Liver (tissue), 9 donors: ENCODE data around the gene SASH1. TPM values are rescaled to one million over a fixed set of nuclear protein-coding genes. Genes with fewer than 3 reads are reported as not detected.
A peak's percentile ranks its signal among the peaks of the same experiment; 100 is the strongest.

Source experiments
- DNase-seq: peaks from one replicate; pipeline ENCODE4 v3.0.0-alpha.2; 2017; ENCODE audit warnings: low spot score
- H3K27ac ChIP-seq, 2 donors: one replicate each; pipeline ENCODE4 v1.7.0; 2013; ENCODE audit warnings: inconsistent platforms in 2 of 2, low read length in 2 of 2, control low read depth in 1 of 2, low read depth in 1 of 2, mild to moderate bottlenecking in 1 of 2
- H3K27me3 ChIP-seq, 4 donors: one replicate each; pipeline versions ENCODE4 v1.6.1 to v1.7.0; 2013; ENCODE audit warnings: low read length in 3 of 4, inconsistent platforms in 1 of 4, mild to moderate bottlenecking in 1 of 4, moderate library complexity in 1 of 4; ENCODE audit not compliant: control insufficient read depth in 4 of 4, insufficient read depth in 4 of 4
- H3K36me3 ChIP-seq, 4 donors: one replicate each; pipeline versions ENCODE4 v1.6.1 to v1.7.0; 2013; ENCODE audit warnings: low read length in 3 of 4, mild to moderate bottlenecking in 3 of 4, low read depth in 1 of 4, moderate library complexity in 1 of 4; ENCODE audit not compliant: control insufficient read depth in 4 of 4, insufficient read depth in 3 of 4
- H3K4me1 ChIP-seq, 4 donors: one replicate each; pipeline versions ENCODE4 v1.6.1 to v1.7.0; 2013; ENCODE audit warnings: low read length in 3 of 4, mild to moderate bottlenecking in 3 of 4, moderate library complexity in 1 of 4; ENCODE audit not compliant: control insufficient read depth in 4 of 4, insufficient read depth in 4 of 4
- H3K4me3 ChIP-seq, 3 donors: one replicate each; pipeline versions ENCODE4 v1.6.1 to v1.7.0; 2013; ENCODE audit warnings: low read length in 3 of 3, control low read depth in 1 of 3, low read depth in 1 of 3, mild to moderate bottlenecking in 1 of 3
- H3K9ac ChIP-seq, 2 donors: one replicate each; pipeline ENCODE4 v1.7.0; 2013; ENCODE audit warnings: low read length in 2 of 2, mild to moderate bottlenecking in 2 of 2, moderate library complexity in 2 of 2, control low read depth in 1 of 2, low read depth in 1 of 2
- H3K9me3 ChIP-seq, 4 donors: one replicate each; pipeline versions ENCODE4 v1.6.1 to v1.7.0; 2013; ENCODE audit warnings: low read length in 3 of 4; ENCODE audit not compliant: control insufficient read depth in 4 of 4
- FOXA1 ChIP-seq: IDR thresholded peaks from 2 replicates; pipeline ENCODE4 v1.6.1; 2016; ENCODE audit warnings: antibody characterized with exemption
- HNF4A ChIP-seq, 2 donors: conservative IDR thresholded peaks; 2 replicates each; pipeline ENCODE4 v1.6.1; 2016; ENCODE audit warnings: antibody characterized with exemption in 2 of 2, mild to moderate bottlenecking in 2 of 2
- HNF4G ChIP-seq: IDR thresholded peaks from 2 replicates; pipeline ENCODE4 v1.6.1; 2016; ENCODE audit warnings: antibody characterized with exemption
- JUND ChIP-seq, 2 donors: IDR thresholded peaks; 2 replicates each; pipeline ENCODE4 v1.6.1; 2016; ENCODE audit warnings: antibody characterized with exemption in 2 of 2
- MAX ChIP-seq: IDR thresholded peaks from 2 replicates; pipeline ENCODE4 v1.6.1; 2016; ENCODE audit warnings: antibody characterized with exemption
- NR2F2 ChIP-seq: IDR thresholded peaks from 2 replicates; pipeline ENCODE4 v1.6.1; 2016; ENCODE audit warnings: antibody characterized with exemption
- REST ChIP-seq: IDR thresholded peaks from 2 replicates; pipeline ENCODE4 v1.6.1; 2016; ENCODE audit warnings: antibody characterized with exemption, mild to moderate bottlenecking
- RXRA ChIP-seq, 2 donors: IDR thresholded peaks; 2 replicates each; pipeline ENCODE4 v1.6.1; 2017 to 2018; ENCODE audit warnings: antibody characterized with exemption in 2 of 2, mild to moderate bottlenecking in 1 of 2
- SP1 ChIP-seq: IDR thresholded peaks from 2 replicates; pipeline ENCODE4 v1.6.1; 2018; ENCODE audit warnings: antibody characterized with exemption, mild to moderate bottlenecking
- TAF1 ChIP-seq: conservative IDR thresholded peaks from 2 replicates; pipeline ENCODE4 v1.6.1; 2016; ENCODE audit warnings: antibody characterized with exemption, mild to moderate bottlenecking
- YY1 ChIP-seq: IDR thresholded peaks from 2 replicates; pipeline ENCODE4 v1.6.1; 2016; ENCODE audit warnings: antibody characterized with exemption, mild to moderate bottlenecking
- WGBS: extraction: QIAGEN DNeasy Blood & Tissue Kit; methylation state at CpG from one replicate; pipeline ENCODE4 v1.1.7; 2013; 5-methylcytosine and 5-hydroxymethylcytosine counted together
- polyA plus RNA-seq, 2 donors: library from polyadenylated mRNA; stranded (reverse) in 1 of 2; unstranded in 1 of 2; fragments of 200-250 nt in 1 of 2; fragments of >200 nt in 1 of 2; fragmentation: Nextera tagmentation in 1 of 2; extraction: Ambion mirVana in 1 of 2; gene quantifications; one replicate each; pipeline versions ENCODE4 v1.2.1 to v1.2.3, GENCODE V29; 2013 to 2015
- total RNA-seq, 2 donors: library from RNA; depleted of rRNA; stranded (reverse); fragments of >200 nt; gene quantifications; one replicate each; pipeline ENCODE4 v1.2.3, GENCODE V29; 2014
- donor health status: healthy.
- donor health status: healthy.
- donor health status: healthy.
- donor health status: healthy.
- donor health status: healthy.

SASH1 gene
- total and polyA plus RNA-seq, 4 donors: 3.5 to 16.4 (median 7.6) TPM

- H3K27ac ChIP-seq: peak overlapping the region in 1 of 2 donors; percentile 36
- H3K4me3 ChIP-seq: no peak overlapping the region
- no peaks in the 10 kb centered on the region for H3K9me3 ChIP-seq
- no peak for TF ChIP-seq FOXA1
- TF ChIP-seq RXRA (IDR thresholded peaks at IDR 0.05): no peak
- no peaks in the 10 kb centered on the region for H3K4me1 ChIP-seq
- 59% methylated on average over 9 of the region's 9 CpGs for WGBS
- H3K9ac ChIP-seq: no peak overlapping the region
- H3K27me3 ChIP-seq: no peaks in the 10 kb centered on the region
- H3K36me3 ChIP-seq: peaks cover 0 to 2% (median 0%) of the 10 kb centered on the region in 4 donors
- no peak for DNase-seq
Observed at GRCh38 chr6:148440877-148441453, 98.3 kb downstream of the SASH1 start.

GRCh38 chr6:148441454-148441911 lies 98.8 kb downstream of the SASH1 start:
- Histone ChIP-seq H3K9me3 (no peaks in the 10 kb centered on the region), H3K27me3 (no peaks in the 10 kb centered on the region), H3K27ac (peak overlapping the region in 1 of 2 donors; percentile 36), H3K9ac (no peak overlapping the region), H3K4me1 (no peaks in the 10 kb centered on the region), H3K4me3 (no peak overlapping the region), H3K36me3 (peaks cover 0 to 2% (median 0%) of the 10 kb centered on the region in 4 donors)
- 67% methylated on average over 4 of the region's 4 CpGs for WGBS
- DNase-seq: no peak
- TF ChIP-seq FOXA1 (no peak), YY1 (no peak), HNF4G (no peak), HNF4A (conservative IDR thresholded peaks at IDR 0.05) (no peak), MAX (peak; percentile 17), NR2F2 (no peak), TAF1 (no peak), JUND (IDR thresholded peaks at IDR 0.05) (peak; percentile 29 to 32)

- 95% methylated on average over 7 of the region's 7 CpGs for WGBS
- H3K9ac ChIP-seq: no peak overlapping the region
- no peak overlapping the region for H3K27ac ChIP-seq
- H3K27me3 ChIP-seq: no peaks in the 10 kb centered on the region
- no peak for DNase-seq
- H3K4me1 ChIP-seq: no peaks in the 10 kb centered on the region
- TF ChIP-seq TAF1 (no peak), SP1 (no peak), REST (no peak), NR2F2 (no peak), YY1 (no peak)
- H3K36me3 ChIP-seq: peaks cover 0 to 5% (median under 1%) of the 10 kb centered on the region in 4 donors
- H3K9me3 ChIP-seq: no peaks in the 10 kb centered on the region
- H3K4me3 ChIP-seq: no peak overlapping the region
Observed at GRCh38 chr6:148443798-148444560, 101.3 kb downstream of the SASH1 start.
